NCI-H1436 (cell line): ENCODE data around the gene CLIC1.

ENCODE experiments used
- DNase-seq: peaks from one replicate; lab custom pipeline; 2025; lab: John Stamatoyannopoulos, UW

Gene CLIC1

GRCh38 chr6:31737991-31738979, 2.0 kb upstream of the CLIC1 start:
- DNase-seq = peak; percentile 31

GRCh38 chr6:31737315-31737990, 1.1 kb upstream of the CLIC1 start:
- DNase-seq = peak; percentile 39

DNA sequence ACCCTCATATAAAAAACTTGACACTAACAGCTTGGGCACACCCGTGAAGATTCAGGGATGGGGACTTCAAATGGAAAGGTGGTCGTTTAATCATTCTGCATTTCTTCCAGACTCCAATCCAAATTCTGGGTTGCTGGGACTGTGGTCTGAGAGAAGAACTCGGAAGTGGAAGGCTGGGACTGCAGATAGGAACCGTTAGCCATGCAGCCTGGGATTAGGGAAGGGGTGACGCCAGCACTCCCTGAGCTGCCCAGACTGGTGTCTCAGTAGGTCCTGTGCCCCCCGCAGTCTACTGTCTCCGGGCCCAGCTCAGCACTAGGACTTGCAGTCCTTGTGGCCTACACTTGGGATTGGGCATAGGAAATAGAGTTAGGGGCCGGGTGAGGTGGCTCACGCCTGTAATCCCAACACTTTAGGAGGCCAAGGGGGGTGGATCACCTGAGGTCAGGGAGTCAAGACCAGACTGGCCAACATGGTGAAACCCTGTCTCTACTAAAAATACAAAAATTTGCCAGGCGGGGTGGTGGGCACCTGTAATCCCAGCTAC, 511 bp upstream of the CLIC1 start:
- DNase-seq = no peak

DNA sequence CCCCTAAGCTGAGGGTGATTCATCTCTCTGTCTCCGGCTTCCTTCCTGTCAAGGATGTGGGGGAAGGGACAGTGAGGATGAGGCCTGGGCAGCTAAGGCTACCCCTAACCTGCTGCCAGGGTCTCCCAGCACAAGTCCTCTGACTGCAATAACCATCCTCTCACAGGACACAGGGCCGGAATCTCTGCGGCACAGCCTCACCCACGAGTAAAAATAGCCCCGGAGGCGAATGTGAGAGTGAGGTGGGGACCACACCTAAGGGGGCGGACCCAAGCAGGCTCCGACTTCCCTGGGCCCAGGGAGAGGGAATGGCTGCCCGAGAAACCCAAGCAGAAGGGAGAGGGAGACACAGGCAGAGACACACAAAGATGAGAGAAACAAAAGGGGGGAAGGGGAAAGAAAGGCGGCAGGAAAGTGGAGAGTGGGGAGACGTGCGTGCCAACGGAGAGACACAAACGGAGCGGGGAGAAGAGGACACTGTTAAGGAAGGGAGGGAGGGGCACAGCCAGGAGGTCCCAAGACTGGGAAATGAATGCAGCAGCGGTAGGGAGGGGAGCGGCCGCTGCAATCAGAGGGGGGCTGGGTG, 1.4 kb downstream of the CLIC1 start:
- DNase-seq = no peak

- DNase-seq = no peak
Observed at GRCh38 chr6:31734247-31734820, 2.0 kb downstream of the CLIC1 start.

DNA sequence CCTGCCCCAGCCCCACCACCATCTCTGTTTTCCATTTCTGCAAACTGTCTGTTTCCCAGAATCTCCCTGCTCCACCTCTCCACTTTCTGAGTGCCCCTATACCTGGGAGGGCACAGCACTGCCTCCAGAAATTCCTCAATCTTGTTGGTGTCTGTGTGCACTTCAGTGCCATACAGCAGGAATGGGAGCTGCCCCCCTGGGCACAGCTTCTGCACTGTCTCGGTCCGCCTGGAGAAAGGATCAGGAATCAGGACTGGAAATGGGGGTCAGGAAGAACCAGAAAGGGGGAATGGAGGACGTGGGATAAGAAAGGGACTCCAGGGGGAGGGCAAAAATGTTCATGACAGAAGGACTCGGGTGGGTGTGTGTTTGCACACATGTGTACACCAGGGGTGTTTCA, 2.6 kb downstream of the CLIC1 start:
- DNase-seq = no peak

DNA sequence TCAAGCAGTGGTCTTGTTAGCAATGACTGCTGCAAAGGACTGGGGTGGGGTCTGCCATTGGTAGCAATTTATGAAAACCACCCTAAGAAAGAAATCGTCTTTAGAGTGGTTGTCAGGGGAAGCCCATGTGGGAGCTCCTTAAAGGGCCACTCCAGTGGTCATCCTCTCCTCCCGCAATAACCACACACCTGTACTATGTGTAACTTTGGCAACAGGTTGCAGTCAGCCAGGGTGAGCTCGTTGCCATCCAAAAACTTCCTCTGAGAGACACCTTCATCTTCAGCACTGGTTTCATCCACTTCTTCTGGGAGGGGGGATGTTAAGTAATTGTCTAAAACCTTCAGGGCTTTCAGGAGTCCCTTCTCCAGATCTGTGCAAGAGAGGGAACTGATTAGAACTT, 4.3 kb downstream of the CLIC1 start:
- DNase-seq = no peak

GRCh38 chr6:31730631-31731086, 5.7 kb downstream of the CLIC1 start:
- DNase-seq = no peak

- peak; percentile 70 for DNase-seq
Observed at GRCh38 chr6:31729979-31730630, 6.2 kb downstream of the CLIC1 start.

- DNase-seq = peak; percentile 78
Observed at GRCh38 chr6:31729515-31729978, 6.8 kb downstream of the CLIC1 start.

DNA sequence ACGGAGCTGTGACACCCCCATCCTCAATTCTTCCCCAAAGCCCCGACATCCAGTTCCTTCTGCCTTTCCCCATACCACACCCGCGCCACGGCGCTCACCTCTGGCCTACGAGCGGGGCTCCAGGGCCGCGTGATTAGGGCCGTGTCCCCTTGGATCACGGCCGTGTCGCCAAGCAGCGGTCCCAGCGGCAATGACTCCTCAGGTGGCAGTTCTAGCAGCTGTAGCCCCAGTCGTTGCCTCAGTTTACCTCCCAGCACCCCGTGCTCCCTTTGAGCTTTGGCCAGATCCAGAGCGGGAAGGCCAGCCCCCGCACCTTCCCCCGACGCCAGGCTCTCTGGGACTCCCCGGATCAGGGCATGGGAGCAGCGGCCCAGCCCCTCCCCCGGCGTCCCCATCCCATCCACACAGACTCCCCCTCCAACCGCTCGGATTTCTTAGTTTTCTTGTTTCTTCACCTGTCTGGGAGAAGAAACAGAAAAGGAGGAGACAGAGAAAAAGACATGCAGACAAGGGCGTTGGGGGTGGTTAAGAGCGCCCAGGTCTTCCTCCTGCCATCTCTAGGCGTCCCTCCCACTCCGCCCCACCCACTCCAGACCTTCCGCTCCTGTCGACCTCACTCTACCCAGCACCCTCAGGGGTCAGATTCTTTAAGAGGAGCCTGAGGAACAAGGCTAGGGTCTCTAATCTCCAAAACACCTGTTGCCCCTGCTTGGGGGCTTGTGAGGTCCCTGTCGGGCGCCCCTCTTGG, 7.4 kb downstream of the CLIC1 start, which contains the start of gene DDAH2:
Gene DDAH2 (minus strand): TSS at position 533 of the 748 bp plus-strand sequence. CDS start 138 bp downstream, at position 395.
- DNase-seq = no peak

- DNase-seq = no peak
Observed at GRCh38 chr6:31727717-31728671, 8.3 kb downstream of the CLIC1 start.

GRCh38 chr6:31727034-31727716, 9.2 kb downstream of the CLIC1 start:
- DNase-seq = no peak

DNA sequence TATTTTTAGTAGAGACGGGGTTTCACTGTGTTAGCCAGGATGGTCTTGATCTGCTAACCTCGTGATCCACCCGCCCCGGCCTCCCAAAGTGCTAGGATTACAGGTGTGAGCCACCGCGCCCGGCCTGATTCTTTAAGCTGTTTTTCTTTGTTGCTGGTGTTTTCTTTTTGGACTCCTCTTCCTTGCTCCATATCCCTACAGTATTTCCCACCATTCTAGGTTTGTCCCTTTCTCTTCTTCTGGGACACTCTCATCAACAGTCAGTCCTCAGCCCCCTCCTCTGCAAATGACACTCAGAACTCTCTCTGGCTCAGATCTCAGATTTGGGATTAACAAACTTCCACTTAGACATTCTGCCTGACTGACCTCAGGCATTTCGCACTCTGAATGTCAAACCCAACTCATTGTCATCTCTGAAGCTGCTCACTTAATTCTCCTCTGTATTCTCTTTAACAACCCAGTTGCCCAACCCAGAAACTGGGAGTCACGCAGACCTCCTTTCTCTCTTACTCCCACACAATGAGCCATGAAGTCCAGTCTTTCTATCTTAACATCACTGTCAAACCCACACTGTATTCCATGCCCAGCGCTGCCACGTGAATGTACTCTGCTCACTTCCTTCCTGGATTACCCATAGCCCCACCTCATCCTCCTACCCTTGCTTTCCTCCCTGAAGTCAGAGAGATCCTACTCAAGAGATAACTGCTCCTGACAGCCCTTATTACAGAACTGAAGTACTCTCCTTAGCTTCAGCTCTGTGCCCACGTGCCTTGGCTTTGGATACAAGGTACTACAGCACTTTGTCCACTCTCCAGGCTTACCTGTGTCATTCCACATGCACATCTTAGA, 10.6 kb downstream of the CLIC1 start:
- no peak for DNase-seq

- no peak for DNase-seq
Observed at GRCh38 chr6:31723980-31724691, 12.2 kb downstream of the CLIC1 start.

DNA sequence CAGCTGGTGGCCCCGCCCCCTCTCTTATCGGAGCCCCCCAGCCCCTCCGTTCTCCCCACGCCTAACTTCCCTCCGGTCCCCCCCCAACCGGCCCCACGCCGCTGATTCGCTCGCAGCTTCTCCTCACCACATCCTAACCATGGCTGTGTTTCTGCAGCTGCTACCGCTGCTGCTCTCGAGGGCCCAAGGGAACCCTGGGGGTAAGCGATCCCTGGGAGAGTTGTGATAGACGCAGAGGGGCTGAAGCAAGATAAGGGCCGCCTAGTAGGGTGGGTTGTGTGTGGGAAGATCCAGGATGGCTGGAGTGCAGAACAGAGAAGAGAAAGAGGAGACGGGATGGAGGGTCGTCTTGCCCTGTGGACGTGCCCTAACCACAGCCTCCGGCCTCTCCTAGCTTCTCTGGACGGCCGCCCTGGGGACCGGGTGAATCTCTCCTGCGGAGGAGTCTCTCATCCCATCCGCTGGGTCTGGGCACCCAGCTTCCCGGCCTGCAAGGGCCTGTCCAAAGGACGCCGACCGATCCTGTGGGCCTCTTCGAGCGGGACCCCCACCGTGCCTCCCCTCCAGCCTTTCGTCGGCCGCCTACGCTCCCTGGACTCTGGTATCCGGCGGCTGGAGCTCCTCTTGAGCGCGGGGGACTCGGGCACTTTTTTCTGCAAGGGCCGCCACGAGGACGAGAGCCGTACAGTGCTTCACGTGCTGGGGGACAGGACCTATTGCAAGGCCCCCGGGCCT, 12.9 kb downstream of the CLIC1 start, which contains the start of gene MPIG6B:
Gene MPIG6B (plus strand): TSS at position 129 of the 735 bp plus-strand sequence. CDS start 11 bp downstream, at position 140.
- peak; percentile 71 for DNase-seq
